ES-I3 (cell line): ENCODE measurements around the gene GLT8D2.

Source experiments
- H3K36me3 ChIP-seq: 2 replicates; pipeline ENCODE4 v1.6.1; 2013; ENCODE audit warnings: mild to moderate bottlenecking, low read length, control low read depth, moderate library complexity; ENCODE audit not compliant: insufficient read depth
- H3K4me1 ChIP-seq: 2 replicates; pipeline ENCODE4 v1.6.1; 2013; ENCODE audit warnings: mild to moderate bottlenecking, control low read depth, low read length; ENCODE audit not compliant: insufficient read depth
- H3K9ac ChIP-seq: 2 replicates; pipeline ENCODE4 v1.6.1; 2013; ENCODE audit warnings: low read depth, mild to moderate bottlenecking, low read length, moderate library complexity
- H3K9me3 ChIP-seq: 2 replicates; pipeline ENCODE4 v1.6.1; 2013; ENCODE audit warnings: mild to moderate bottlenecking, low read length, moderate library complexity; ENCODE audit not compliant: control insufficient read depth, insufficient read depth

GLT8D2 gene

DNA sequence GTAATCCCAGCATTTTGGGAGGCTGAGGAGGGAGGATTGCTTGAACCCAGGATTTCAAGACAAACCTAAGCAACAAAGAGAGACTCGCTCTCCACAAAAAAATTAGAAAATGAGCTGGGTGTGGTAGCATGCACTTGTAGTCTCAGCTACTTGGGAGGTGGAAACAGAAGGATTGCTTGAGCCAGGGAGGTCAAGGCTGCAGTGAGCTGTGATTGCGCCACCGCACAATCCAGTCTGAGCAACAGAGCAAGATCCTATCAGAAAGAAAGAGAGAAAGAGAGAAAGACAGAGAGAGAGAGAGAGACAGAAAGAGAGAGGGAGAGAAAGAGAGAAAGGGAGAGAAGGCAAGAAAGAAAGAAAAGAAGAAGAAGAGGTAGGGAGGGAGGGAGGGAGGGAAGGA is 47.3 kb downstream of the GLT8D2 start:
- Histone ChIP-seq H3K9me3 (no peaks in the 10 kb centered on the region; the same call in 1 of the 2 replicates), H3K9ac (no peak overlapping the region), H3K4me1 (no peaks in the 10 kb centered on the region), H3K36me3 (no peaks in the 10 kb centered on the region)

GRCh38 chr12:104000807-104001434 is 49.1 kb downstream of the GLT8D2 start:
- H3K4me1 ChIP-seq, result no peaks in the 10 kb centered on the region
- no peaks in the 10 kb centered on the region for H3K9me3 ChIP-seq
- no peak overlapping the region for H3K9ac ChIP-seq
- no peaks in the 10 kb centered on the region for H3K36me3 ChIP-seq

DNA sequence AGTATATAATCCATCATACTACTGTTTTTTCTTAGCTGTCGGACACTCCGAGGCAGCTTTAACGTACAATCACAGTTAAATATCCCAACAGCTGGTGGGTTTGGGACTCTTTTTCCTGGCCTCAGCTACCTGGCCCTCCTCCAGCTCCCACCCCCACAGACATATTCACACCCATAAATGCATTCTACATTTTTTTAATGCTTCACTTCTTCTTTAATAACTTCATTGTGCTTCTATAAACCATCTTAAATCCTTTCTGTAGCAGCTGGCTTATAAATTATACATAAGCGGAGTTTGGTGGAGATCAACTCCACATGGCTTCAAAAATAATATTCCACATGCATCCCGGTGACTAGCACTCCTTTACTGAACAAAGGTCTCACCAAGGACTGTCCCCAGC is 51.0 kb downstream of the GLT8D2 start:
- no peaks in the 10 kb centered on the region for H3K4me1 ChIP-seq
- H3K36me3 ChIP-seq, result no peaks in the 10 kb centered on the region
- no peak overlapping the region for H3K9ac ChIP-seq
- no peaks in the 10 kb centered on the region for H3K9me3 ChIP-seq

DNA sequence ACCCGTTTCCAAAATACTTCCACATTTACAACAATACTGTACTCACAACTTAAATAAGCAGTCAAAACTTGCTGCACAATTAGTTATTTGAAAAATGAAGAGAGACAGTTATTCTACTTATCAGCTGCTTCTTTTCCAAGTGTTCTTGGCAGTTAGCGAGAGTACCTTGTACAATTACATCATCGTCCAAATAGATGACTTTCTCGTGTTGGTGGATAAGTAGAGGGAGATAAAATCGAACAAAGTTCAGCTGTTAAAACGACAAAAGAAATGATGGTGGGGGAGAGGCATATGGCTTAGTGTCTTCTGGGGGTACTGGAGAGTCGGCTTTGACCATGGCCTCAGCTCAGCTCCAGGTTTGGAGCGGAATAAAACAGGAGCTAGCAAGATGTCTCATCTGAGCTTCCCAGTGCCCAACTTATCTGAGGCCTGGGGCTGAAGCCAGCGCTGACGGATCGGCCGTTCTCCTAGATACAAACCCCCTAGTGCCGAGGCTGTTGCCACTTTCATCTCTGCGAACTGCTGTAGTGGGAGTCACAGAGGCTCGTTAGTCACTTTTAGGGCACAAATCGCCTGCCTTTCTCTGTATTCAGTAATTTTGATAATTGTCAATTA is 52.6 kb downstream of the GLT8D2 start:
- no peak overlapping the region for H3K9ac ChIP-seq
- H3K9me3 ChIP-seq, result no peaks in the 10 kb centered on the region
- no peaks in the 10 kb centered on the region for H3K4me1 ChIP-seq
- H3K36me3 ChIP-seq, result no peaks in the 10 kb centered on the region

- H3K36me3 ChIP-seq, result no peaks in the 10 kb centered on the region
- no peaks in the 10 kb centered on the region for H3K9me3 ChIP-seq
- H3K4me1 ChIP-seq, result no peaks in the 10 kb centered on the region
- H3K9ac ChIP-seq, result no peak overlapping the region
Measured at GRCh38 chr12:103996595-103996994, 53.4 kb downstream of the GLT8D2 start.

DNA sequence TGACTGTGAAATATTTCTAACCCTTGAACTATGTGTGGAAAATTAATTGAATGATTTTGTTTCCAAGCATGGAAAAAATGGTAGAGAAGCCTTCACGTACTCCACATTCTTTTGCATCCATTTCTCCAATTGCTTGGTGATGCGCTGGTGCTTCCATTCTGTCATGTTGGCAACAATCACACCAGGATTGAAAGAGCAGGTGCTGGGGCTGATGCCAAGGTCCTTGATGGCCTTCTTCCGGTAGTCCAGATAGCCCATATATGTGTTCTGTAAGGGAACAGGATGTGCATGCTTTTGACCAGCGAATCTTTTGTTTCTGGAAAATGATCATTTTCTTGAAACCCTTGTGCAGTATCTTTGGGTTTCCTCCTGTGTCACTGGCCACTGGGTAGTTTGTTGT is 55.8 kb downstream of the GLT8D2 start:
- Histone ChIP-seq H3K9ac (no peak overlapping the region), H3K36me3 (no peaks in the 10 kb centered on the region), H3K9me3 (no peaks in the 10 kb centered on the region), H3K4me1 (no peaks in the 10 kb centered on the region)

- H3K9me3 ChIP-seq, result no peaks in the 10 kb centered on the region
- H3K36me3 ChIP-seq, result peaks cover 13% of the 10 kb centered on the region
- no peak overlapping the region for H3K9ac ChIP-seq
- no peaks in the 10 kb centered on the region for H3K4me1 ChIP-seq
Measured at GRCh38 chr12:103986829-103987228, 63.2 kb downstream of the GLT8D2 start.

- H3K9ac ChIP-seq, result no peak overlapping the region
- no peaks in the 10 kb centered on the region for H3K9me3 ChIP-seq
- peaks cover 24% of the 10 kb centered on the region for H3K36me3 ChIP-seq
- no peaks in the 10 kb centered on the region for H3K4me1 ChIP-seq
Measured at GRCh38 chr12:103978384-103978982, 71.5 kb downstream of the GLT8D2 start.

GRCh38 chr12:103975368-103975767 is 74.6 kb downstream of the GLT8D2 start:
- Histone ChIP-seq H3K9ac (no peak overlapping the region), H3K9me3 (no peaks in the 10 kb centered on the region), H3K36me3 (peaks cover 22% of the 10 kb centered on the region), H3K4me1 (no peaks in the 10 kb centered on the region)

GRCh38 chr12:103973909-103974308 is 76.1 kb downstream of the GLT8D2 start:
- peaks cover 17% of the 10 kb centered on the region for H3K36me3 ChIP-seq
- H3K4me1 ChIP-seq, result no peaks in the 10 kb centered on the region
- no peak overlapping the region for H3K9ac ChIP-seq
- H3K9me3 ChIP-seq, result no peaks in the 10 kb centered on the region

DNA sequence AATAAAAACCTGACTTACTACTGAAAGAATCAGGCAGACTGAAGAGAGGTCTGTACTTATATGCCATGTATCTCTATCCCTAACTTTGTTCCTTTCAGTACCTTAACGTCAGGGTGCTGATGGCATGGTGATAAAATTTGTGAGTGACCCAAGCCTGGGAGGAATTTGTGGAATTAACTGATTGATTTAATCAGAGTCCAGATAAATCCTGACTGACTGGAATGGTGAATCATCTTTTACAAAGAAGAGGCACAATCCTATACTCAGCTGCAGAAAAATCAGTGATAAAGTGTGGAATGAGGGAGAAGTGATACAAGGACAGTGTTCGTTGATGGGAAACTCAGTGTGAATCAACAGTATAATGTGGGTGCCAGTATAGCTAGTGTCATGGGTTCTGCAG is 80.6 kb downstream of the GLT8D2 start:
- H3K36me3 ChIP-seq, result peaks cover 3% of the 10 kb centered on the region; the same call in 1 of the 2 replicates
- H3K9ac ChIP-seq, result no peak overlapping the region
- H3K9me3 ChIP-seq, result no peaks in the 10 kb centered on the region
- H3K4me1 ChIP-seq, result peaks cover 3% of the 10 kb centered on the region; the same call in 1 of the 2 replicates

- Histone ChIP-seq H3K36me3 (no peaks in the 10 kb centered on the region), H3K4me1 (peaks cover 5% of the 10 kb centered on the region; the same call in 1 of the 2 replicates), H3K9ac (peak overlapping the region; percentile 85), H3K9me3 (no peaks in the 10 kb centered on the region)
Measured at GRCh38 chr12:103966736-103967135, 83.3 kb downstream of the GLT8D2 start.

DNA sequence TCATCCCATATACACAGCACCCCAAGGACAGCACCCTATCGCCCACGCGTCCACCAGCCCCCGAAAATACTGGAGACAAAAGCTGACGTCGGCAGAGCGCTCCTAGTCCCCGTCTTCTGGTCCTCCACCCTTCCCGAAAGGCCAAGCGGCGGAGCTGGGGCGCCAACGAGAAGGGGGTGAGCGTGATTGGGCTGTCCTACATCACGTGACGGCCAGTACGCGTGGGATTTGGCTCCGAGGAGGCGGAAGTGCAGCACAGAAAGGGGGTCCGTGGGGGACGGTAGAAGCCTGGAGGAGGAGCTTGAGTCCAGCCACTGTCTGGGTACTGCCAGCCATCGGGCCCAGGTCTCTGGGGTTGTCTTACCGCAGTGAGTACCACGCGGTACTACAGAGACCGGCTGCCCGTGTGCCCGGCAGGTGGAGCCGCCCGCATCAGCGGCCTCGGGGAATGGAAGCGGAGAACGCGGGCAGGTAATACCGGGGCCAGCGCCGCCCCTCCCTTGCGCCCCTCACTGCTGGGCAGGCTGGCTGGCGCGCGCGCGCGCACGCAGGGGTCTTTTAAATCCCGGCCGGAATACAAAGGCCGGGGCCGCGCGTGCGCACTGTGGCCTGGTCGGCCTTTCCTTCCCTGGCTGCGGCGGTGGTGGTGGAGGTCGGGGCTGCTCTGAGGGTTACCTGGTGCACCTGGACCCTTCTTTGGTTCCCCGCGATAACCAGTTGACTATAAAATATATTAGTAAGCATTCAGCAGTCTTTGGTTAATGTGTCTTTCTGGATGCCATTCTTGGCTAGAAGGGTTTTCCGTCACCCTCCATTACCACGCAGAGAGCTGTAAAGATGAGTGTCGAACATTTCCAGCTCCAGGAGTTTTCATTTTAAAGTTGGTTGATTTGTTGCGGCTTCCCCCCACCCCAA is 84.1 kb downstream of the GLT8D2 start, which contains the start of gene TDG:
Gene TDG, plus strand, starts transcription at position 283 of the 915 bp plus-strand sequence. Its CDS starts 166 bp downstream, at position 449.
- no peaks in the 10 kb centered on the region for H3K36me3 ChIP-seq
- H3K9me3 ChIP-seq, result no peaks in the 10 kb centered on the region
- peak within 1 kb of the TSS; percentile 85 for H3K9ac ChIP-seq
- H3K4me1 ChIP-seq, result peaks cover 5% of the 10 kb centered on the region; the same call in 1 of the 2 replicates

DNA sequence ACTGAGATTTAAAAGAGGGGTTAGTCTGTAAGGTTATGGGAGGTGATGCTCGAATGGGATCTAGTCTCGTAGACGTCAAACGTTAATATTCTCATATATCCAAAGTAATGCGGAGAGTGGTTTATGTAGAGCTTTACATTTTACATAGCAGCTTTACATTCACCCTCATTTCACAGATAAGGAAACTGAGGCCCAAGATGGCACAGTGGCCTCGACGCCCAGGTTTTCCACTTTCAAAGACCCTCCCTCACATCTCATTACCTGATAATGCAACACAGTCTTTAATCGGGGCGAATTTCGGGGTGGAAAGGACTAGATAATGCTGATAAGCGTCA is 84.8 kb downstream of the GLT8D2 start:
- H3K9ac ChIP-seq, result peak overlapping the region; percentile 85
- H3K36me3 ChIP-seq, result no peaks in the 10 kb centered on the region
- H3K4me1 ChIP-seq, result peaks cover 5% of the 10 kb centered on the region; the same call in 1 of the 2 replicates
- H3K9me3 ChIP-seq, result no peaks in the 10 kb centered on the region
